Measurements from ENCODE around the gene FAM118A. TPM values are rescaled to one million over a fixed set of nuclear protein-coding genes. Genes with fewer than 3 reads are reported as not detected.

The FAM118A gene
- total RNA-seq, 2 donors from 2014 or later, result 54.4 to 244 TPM

DNA sequence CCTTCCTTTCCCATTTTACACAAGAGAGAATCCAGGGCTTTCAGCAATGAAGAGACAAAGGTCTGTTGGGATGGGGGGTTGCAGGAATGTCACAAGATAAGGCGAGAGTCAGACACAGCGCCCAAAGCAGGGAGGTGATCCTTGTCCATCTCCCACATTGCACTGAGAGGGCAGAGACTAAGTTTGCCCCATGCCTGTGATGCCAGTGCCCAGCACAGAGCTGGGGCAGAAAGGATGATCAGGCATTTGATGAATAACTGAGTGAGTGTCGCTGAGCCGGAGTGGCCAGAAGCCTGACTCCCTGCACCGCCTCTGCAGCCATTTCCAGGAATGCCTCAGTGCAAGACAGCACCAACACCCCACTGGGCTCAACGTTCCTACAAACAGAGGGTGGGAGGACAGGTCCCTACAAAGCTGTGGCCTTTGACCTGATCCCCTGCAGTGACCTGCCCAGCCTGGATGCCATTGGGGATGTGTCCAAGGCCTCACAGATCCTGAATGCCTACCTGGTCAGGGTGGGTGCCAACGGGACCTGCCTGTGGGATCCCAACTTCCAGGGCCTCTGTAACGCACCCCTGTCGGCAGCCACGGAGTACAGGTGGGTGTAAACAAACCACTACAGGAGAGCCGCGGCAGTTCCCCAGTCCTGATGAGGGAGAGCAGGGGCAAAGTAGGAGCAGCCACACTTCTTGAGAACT lies 22.7 kb upstream of the FAM118A start:
- Histone ChIP-seq H3K27ac (no peak overlapping the region), H3K27me3 (replicated peaks; ENCODE audit: insufficient read depth) (no peaks in the 10 kb centered on the region), H3K9me3 (no peaks in the 10 kb centered on the region), H3K4me3 (no peak overlapping the region), H3K36me3 (no peaks in the 10 kb centered on the region), H3K4me1 (ENCODE audit: control insufficient read depth in 1 of 2, low read depth in 2 of 2) (peaks cover 5 to 25% of the 10 kb centered on the region in 2 donors)
- TF ChIP-seq, protein P1, sequence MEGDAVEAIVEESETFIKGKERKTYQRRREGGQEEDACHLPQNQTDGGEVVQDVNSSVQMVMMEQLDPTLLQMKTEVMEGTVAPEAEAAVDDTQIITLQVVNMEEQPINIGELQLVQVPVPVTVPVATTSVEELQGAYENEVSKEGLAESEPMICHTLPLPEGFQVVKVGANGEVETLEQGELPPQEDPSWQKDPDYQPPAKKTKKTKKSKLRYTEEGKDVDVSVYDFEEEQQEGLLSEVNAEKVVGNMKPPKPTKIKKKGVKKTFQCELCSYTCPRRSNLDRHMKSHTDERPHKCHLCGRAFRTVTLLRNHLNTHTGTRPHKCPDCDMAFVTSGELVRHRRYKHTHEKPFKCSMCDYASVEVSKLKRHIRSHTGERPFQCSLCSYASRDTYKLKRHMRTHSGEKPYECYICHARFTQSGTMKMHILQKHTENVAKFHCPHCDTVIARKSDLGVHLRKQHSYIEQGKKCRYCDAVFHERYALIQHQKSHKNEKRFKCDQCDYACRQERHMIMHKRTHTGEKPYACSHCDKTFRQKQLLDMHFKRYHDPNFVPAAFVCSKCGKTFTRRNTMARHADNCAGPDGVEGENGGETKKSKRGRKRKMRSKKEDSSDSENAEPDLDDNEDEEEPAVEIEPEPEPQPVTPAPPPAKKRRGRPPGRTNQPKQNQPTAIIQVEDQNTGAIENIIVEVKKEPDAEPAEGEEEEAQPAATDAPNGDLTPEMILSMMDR (IDR thresholded peaks at IDR 0.05), result no peak
- no peak for DNase-seq (ENCODE audit: low spot score)
- no peak for ATAC-seq (ENCODE audit: insufficient number of reproducible peaks, low FRiP score, low read depth)

DNA sequence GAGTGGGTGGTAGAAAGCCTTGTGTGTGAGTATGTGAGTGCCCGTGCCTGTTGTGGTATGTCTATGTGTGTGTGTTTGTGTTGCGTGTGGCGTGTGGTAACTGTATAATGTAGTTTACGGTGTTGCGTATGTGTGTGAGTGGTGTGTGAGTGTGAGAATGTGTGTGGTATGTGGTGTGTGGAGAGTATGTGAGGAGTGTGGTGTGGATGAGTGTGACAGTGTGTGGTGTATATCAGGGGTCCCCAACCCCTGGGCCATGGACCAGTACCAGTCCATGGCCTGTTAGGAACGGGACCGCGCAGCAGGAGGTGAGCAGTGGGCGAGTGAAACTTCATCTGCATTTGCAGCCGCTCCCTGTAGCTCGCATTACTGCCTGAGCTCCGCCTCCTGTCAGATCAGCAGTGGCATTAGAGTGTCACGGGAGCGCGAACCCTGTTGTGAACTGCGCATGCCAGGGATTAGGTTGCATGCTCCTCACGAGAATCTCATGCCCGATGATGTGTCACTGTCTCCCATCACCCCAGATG lies 19.3 kb upstream of the FAM118A start:
- ATAC-seq (ENCODE audit: insufficient number of reproducible peaks, low FRiP score, low read depth), result no peak
- DNase-seq (ENCODE audit: low spot score), result no peak
- H3K36me3 ChIP-seq, result no peaks in the 10 kb centered on the region
- TF ChIP-seq, protein P1 (IDR thresholded peaks at IDR 0.05), result no peak
- no peak overlapping the region for H3K4me3 ChIP-seq
- no peaks in the 10 kb centered on the region for H3K27me3 ChIP-seq (replicated peaks; ENCODE audit: insufficient read depth)
- peaks cover 0 to 1% of the 10 kb centered on the region in 2 donors for H3K4me1 ChIP-seq (ENCODE audit: control insufficient read depth in 1 of 2, low read depth in 2 of 2)
- no peak overlapping the region for H3K27ac ChIP-seq
- H3K9me3 ChIP-seq, result no peaks in the 10 kb centered on the region

DNA sequence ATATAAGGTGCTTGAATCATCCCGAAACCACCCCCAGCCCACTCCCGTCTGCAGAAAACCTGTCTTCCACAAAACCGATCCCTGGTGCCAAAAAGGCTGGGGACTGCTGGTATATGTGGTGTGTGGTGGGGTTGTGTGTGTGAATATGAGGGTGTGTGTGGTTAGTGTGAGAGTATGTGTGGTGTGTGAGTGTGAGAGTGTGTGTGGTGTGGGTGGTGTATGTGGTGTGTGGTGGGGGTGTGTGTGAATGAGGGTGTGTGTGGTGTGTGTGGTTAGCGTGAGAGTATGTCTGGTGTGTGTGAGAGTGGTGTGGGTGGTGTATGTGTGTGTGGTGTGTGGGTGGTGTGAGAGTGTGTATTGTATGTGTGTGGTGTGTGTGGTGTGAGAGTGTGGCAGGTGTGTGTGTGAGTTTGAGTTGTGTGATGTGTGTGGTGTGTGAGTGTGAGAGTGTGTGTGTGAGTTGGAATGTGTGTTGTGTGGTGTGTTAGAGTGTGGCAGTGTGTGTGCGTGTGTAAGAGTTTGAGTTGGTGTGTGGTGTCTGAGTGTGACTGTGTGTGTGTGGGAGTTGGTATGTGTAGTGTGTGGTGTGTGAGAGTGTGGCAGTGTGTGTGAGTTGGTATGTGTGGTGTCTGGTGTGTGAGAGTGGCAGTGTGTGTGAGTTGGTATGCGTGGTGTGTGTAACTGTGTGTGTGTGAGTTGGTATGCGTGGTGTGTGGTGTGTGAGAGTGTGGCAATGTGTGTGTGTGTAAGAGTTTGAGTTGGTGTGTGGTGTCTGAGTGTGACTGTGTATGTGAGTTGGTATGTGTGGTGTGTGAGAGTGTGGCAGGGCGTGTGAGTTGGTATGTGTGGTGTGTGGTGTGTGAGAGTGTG lies 18.4 kb upstream of the FAM118A start:
- Histone ChIP-seq H3K4me1 (ENCODE audit: control insufficient read depth in 1 of 2, low read depth in 2 of 2) (no peaks in the 10 kb centered on the region), H3K27ac (no peak overlapping the region), H3K4me3 (no peak overlapping the region), H3K9me3 (no peaks in the 10 kb centered on the region), H3K27me3 (replicated peaks; ENCODE audit: insufficient read depth) (no peaks in the 10 kb centered on the region), H3K36me3 (no peaks in the 10 kb centered on the region)
- ATAC-seq (ENCODE audit: insufficient number of reproducible peaks, low FRiP score, low read depth), result no peak
- TF ChIP-seq, protein P1 (IDR thresholded peaks at IDR 0.05), result no peak
- DNase-seq (ENCODE audit: low spot score), result no peak

DNA sequence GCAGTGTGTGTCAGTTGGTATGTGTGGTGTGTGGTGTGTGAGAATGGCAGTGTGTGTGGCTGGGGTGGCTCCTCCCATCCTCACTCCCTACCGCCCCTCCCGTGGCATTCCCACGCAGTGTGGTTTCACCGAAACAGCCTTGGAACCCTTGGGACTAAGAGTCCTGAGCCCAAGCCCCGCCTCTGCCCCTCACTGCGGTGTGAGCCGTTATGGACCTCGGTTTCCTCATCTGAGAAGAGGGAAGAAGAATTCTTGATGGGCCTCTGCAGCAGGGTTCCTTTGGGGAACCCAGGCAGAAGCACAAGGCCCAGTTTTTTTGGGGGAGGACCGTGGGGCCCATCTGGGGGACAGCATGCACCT lies 17.8 kb upstream of the FAM118A start:
- no peaks in the 10 kb centered on the region for H3K27me3 ChIP-seq (replicated peaks; ENCODE audit: insufficient read depth)
- H3K4me3 ChIP-seq, result no peak overlapping the region
- TF ChIP-seq, protein P1 (IDR thresholded peaks at IDR 0.05), result no peak
- H3K27ac ChIP-seq, result no peak overlapping the region
- DNase-seq (ENCODE audit: low spot score), result no peak
- H3K4me1 ChIP-seq (ENCODE audit: control insufficient read depth in 1 of 2, low read depth in 2 of 2), result no peaks in the 10 kb centered on the region
- H3K9me3 ChIP-seq, result no peaks in the 10 kb centered on the region
- no peak for ATAC-seq (ENCODE audit: insufficient number of reproducible peaks, low FRiP score, low read depth)
- no peaks in the 10 kb centered on the region for H3K36me3 ChIP-seq

DNA sequence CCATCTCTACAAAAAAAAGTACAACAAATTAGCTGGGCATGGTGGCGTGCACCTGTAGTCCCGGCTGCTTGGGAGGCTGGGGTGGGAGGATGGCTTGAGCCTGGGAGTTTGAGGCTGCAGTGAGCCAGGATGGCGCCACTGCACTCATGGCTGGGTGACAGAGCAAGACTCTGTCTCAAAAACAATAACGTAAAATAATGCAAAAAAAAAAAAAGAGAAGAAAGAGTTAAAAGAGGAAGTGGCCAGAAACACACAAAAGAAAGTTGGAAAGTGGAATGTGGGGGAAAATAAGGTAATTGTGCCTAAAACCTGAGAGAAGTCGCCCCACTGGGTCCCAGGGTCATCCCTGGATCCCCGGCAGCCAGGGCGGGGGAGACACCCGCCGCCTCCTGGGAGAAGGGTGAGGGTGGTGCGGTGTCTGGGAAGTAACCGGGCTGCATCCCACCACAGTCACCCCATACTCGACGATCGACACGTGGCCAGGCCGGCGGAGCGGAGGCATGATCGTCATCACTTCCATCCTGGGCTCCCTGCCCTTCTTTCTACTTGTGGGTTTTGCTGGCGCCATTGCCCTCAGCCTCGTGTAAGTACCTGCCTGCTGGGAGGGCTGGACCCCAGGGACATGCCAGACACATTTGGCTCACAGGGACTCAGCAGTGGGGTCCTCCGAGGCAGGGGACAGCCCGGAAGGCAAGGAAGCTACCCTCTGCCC lies 16.8 kb upstream of the FAM118A start:
- H3K4me3 ChIP-seq, result no peak overlapping the region
- no peak for ATAC-seq (ENCODE audit: insufficient number of reproducible peaks, low FRiP score, low read depth)
- H3K27me3 ChIP-seq (replicated peaks; ENCODE audit: insufficient read depth), result no peaks in the 10 kb centered on the region
- H3K4me1 ChIP-seq (ENCODE audit: control insufficient read depth in 1 of 2, low read depth in 2 of 2), result no peaks in the 10 kb centered on the region
- no peak for DNase-seq (ENCODE audit: low spot score)
- H3K36me3 ChIP-seq, result no peaks in the 10 kb centered on the region
- H3K27ac ChIP-seq, result no peak overlapping the region
- TF ChIP-seq, protein P1 (IDR thresholded peaks at IDR 0.05), result no peak
- H3K9me3 ChIP-seq, result no peaks in the 10 kb centered on the region
